Measurements from ENCODE around the gene SMCO1.

- TF ChIP-seq POLR2AphosphoS5 (IDR thresholded peaks at IDR 0.05; ENCODE audit: low read depth, low read length): no peak
- no peak for TF ChIP-seq POLR2A (IDR thresholded peaks at IDR 0.05; ENCODE audit: low read depth, low read length)
- TF ChIP-seq TAF1 (IDR thresholded peaks at IDR 0.05; ENCODE audit: borderline replicate concordance, low read depth, low read length): no peak
Measured at GRCh38 chr3:196518966-196519717, 4.0 kb upstream of the SMCO1 start.
